Loucy (cell line): ENCODE data around the gene WASF2.

ENCODE experiments used
- EZH2phosphoT487 ChIP-seq: fragments of 200-600 bp; IDR thresholded peaks from 2 replicates; pipeline ENCODE4 v1.6.1; 2018; ENCODE audit warnings: antibody characterized with exemption, mild to moderate bottlenecking, moderate library complexity, borderline replicate concordance
- TF ChIP-seq, protein P1 (sequence below): fragments of 200-600 bp; sonication (generic); conservative IDR thresholded peaks from 2 replicates; pipeline ENCODE4 v1.5.1; 2014; ENCODE audit warnings: mild to moderate bottlenecking, antibody characterized with exemption, low read length

DNA sequence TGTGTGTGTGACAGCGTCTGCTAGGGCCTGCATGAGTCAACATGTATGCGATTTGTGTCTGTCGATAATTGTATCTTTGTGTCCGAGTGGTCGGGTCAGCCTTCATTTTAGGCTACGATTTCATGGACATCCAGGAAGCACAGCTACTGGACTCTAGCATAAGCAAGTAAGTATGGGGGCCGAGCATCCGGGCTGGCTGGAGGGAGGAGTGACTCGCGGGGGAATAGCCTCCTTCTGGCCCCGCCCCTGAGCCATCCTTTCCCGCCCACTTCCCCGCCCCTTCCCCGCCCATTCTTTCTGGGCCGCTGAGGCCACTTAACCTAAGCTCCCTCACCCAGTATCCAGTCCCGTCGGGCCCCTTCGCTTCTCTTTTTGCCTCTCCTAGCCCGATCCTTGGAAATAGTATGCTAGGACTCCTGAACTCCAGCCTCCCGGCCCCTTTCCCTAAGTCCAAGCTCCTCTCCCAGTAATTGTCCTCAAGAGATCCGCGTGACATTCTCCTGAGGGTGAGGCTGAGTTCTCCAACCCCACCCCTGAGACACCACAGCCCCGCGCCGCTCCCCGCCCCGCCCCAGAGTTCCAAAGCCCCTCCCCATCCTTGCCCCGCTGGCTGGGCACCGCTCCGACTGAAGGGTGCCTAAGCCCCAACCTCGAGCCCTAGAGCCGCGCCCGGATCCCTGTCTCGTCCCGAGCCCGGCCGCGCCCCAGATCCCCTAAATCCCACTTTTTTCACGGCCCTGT lies 124.4 kb downstream of the WASF2 start:
- TF ChIP-seq, protein P1, sequence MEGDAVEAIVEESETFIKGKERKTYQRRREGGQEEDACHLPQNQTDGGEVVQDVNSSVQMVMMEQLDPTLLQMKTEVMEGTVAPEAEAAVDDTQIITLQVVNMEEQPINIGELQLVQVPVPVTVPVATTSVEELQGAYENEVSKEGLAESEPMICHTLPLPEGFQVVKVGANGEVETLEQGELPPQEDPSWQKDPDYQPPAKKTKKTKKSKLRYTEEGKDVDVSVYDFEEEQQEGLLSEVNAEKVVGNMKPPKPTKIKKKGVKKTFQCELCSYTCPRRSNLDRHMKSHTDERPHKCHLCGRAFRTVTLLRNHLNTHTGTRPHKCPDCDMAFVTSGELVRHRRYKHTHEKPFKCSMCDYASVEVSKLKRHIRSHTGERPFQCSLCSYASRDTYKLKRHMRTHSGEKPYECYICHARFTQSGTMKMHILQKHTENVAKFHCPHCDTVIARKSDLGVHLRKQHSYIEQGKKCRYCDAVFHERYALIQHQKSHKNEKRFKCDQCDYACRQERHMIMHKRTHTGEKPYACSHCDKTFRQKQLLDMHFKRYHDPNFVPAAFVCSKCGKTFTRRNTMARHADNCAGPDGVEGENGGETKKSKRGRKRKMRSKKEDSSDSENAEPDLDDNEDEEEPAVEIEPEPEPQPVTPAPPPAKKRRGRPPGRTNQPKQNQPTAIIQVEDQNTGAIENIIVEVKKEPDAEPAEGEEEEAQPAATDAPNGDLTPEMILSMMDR, result no peak
- no peak for TF ChIP-seq EZH2phosphoT487
